Hepatocyte (in vitro differentiated cells): ENCODE measurements around the gene GARIN6.

Experiments
- CTCF ChIP-seq: fragments of 200-600 bp; sonication (generic); IDR thresholded peaks from 2 replicates; pipeline ENCODE4 v1.5.1; 2016; ENCODE audit warnings: antibody characterized with exemption, mild to moderate bottlenecking; ENCODE audit not compliant: poor library complexity
- EZH2phosphoT487 ChIP-seq: fragments of 200-600 bp; sonication (generic); IDR thresholded peaks from one replicate; pipeline ENCODE4 v1.6.1; 2018; ENCODE audit warnings: antibody characterized with exemption, mild to moderate bottlenecking, low read depth, moderate library complexity; ENCODE audit not compliant: unreplicated experiment, severe bottlenecking

- TF ChIP-seq CTCF (no peak), EZH2phosphoT487 (no peak)
Observed at GRCh38 chr12:99611599-99611998, 36.0 kb upstream of the GARIN6 start.
